DMS79 (cell line): ENCODE data around the gene DDR1.
"Not testable (repeated sequence)": the region's sequence is repeated elsewhere in the genome, so short reads cannot be mapped to it uniquely, and the experiment has no call there.

ENCODE experiments used
- DNase-seq: peaks from one replicate; lab custom pipeline; 2025; lab: John Stamatoyannopoulos, UW

The DDR1 gene

GRCh38 chr6:30883685-30884520 is at the start of gene DDR1:
Gene DDR1, plus strand, starts transcription at chr6:30884519. Its CDS starts 4,211 bp downstream, at chr6:30888730.
- peak; percentile 13 for DNase-seq

GRCh38 chr6:30834646-30835045 is 49.7 kb upstream of the DDR1 start:
- DNase-seq: no peak

- DNase-seq: no peak
Observed at GRCh38 chr6:30835576-30835975, 48.7 kb upstream of the DDR1 start.

GRCh38 chr6:30836431-30836866 is 47.9 kb upstream of the DDR1 start:
- DNase-seq: no peak

GRCh38 chr6:30836957-30837356 is 47.4 kb upstream of the DDR1 start:
- no peak for DNase-seq

GRCh38 chr6:30837432-30837831 is 46.9 kb upstream of the DDR1 start:
- DNase-seq: no peak

- DNase-seq: no peak
Observed at GRCh38 chr6:30837870-30838269, 46.4 kb upstream of the DDR1 start.

GRCh38 chr6:30839671-30840070 is 44.6 kb upstream of the DDR1 start:
- DNase-seq: no peak

GRCh38 chr6:30840084-30840934 is 44.0 kb upstream of the DDR1 start:
- no peak for DNase-seq

- DNase-seq: no peak
Observed at GRCh38 chr6:30840935-30841643, 43.2 kb upstream of the DDR1 start.

- DNase-seq: no peak
Observed at GRCh38 chr6:30841644-30842504, 42.4 kb upstream of the DDR1 start.

GRCh38 chr6:30842754-30843610 is 41.3 kb upstream of the DDR1 start:
- DNase-seq: no peak

- no peak for DNase-seq
Observed at GRCh38 chr6:30843611-30843998, 40.7 kb upstream of the DDR1 start.

GRCh38 chr6:30844118-30844535 is 40.2 kb upstream of the DDR1 start:
- DNase-seq: no peak

- DNase-seq: no peak
Observed at GRCh38 chr6:30845183-30845582, 39.1 kb upstream of the DDR1 start.

- no peak for DNase-seq
Observed at GRCh38 chr6:30847421-30847970, 36.8 kb upstream of the DDR1 start.

- no peak for DNase-seq
Observed at GRCh38 chr6:30847971-30848436, 36.3 kb upstream of the DDR1 start.

GRCh38 chr6:30849903-30850651 is 34.2 kb upstream of the DDR1 start:
- DNase-seq: no peak

GRCh38 chr6:30852459-30852858 is 31.9 kb upstream of the DDR1 start:
- not testable (repeated sequence) for DNase-seq
